Mesendoderm (in vitro differentiated cells): Measurements from ENCODE around the gene C17orf58.
A peak's percentile ranks its signal among the peaks of the same experiment; 100 is the strongest.
"Not testable (repeated sequence)": the region's sequence is repeated elsewhere in the genome, so short reads cannot be mapped to it uniquely, and the experiment has no call there.

ENCODE experiments used
- DNase-seq: peaks from one replicate; pipeline ENCODE4 v3.0.0; 2013
- H2AK5ac ChIP-seq: 2 replicates; pipeline ENCODE4 v1.6.1; 2013; ENCODE audit warnings: low read length, inconsistent platforms
- H2BK120ac ChIP-seq: 2 replicates; pipeline ENCODE4 v1.6.1; 2013; ENCODE audit warnings: low read depth, mild to moderate bottlenecking, low read length, moderate library complexity, mixed read lengths
- H2BK15ac ChIP-seq: replicated peaks from 2 replicates; pipeline ENCODE4 v1.6.1; 2013; ENCODE audit warnings: low read depth, mild to moderate bottlenecking, moderate library complexity
- H2BK5ac ChIP-seq: 2 replicates; pipeline ENCODE4 v1.6.1; 2013; ENCODE audit warnings: low read length, inconsistent platforms
- H3K18ac ChIP-seq: 2 replicates; pipeline ENCODE4 v1.6.1; 2013; ENCODE audit warnings: mild to moderate bottlenecking, low read length, mixed read lengths
- H3K23ac ChIP-seq: one replicate; pipeline ENCODE4 v1.6.1; 2013; ENCODE audit warnings: low read length
- H3K27ac ChIP-seq: 2 replicates; pipeline ENCODE4 v1.5.1; 2013; ENCODE audit warnings: low read depth, mild to moderate bottlenecking, inconsistent platforms, low read length, moderate library complexity
- H3K27me3 ChIP-seq: 2 replicates; pipeline ENCODE4 v1.6.1; 2013; ENCODE audit warnings: low read length, control low read depth, mild to moderate bottlenecking, inconsistent platforms; ENCODE audit not compliant: insufficient read depth, poor library complexity
- H3K36me3 ChIP-seq: 2 replicates; pipeline ENCODE4 v1.6.1; 2013; ENCODE audit warnings: low read length, inconsistent platforms; ENCODE audit not compliant: control insufficient read depth, insufficient read depth
- H3K4ac ChIP-seq: one replicate; pipeline ENCODE4 v1.6.1; 2013; ENCODE audit warnings: low read depth, mild to moderate bottlenecking, low read length, moderate library complexity
- H3K4me1 ChIP-seq: 2 replicates; pipeline ENCODE4 v1.6.1; 2013; ENCODE audit warnings: low read depth, low read length, inconsistent platforms; ENCODE audit not compliant: control insufficient read depth
- H3K4me2 ChIP-seq: 2 replicates; pipeline ENCODE4 v1.6.1; 2013; ENCODE audit warnings: low read length
- H3K4me3 ChIP-seq: 2 replicates; pipeline ENCODE4 v1.5.1; 2013; ENCODE audit warnings: mild to moderate bottlenecking, low read length
- H3K56ac ChIP-seq: one replicate; pipeline ENCODE4 v1.6.1; 2013; ENCODE audit warnings: low read length
- H3K79me1 ChIP-seq: 2 replicates; pipeline ENCODE4 v1.6.1; 2013; ENCODE audit warnings: low read length, inconsistent platforms
- H3K79me2 ChIP-seq: 2 replicates; pipeline ENCODE4 v1.6.1; 2013; ENCODE audit warnings: mild to moderate bottlenecking, low read length; ENCODE audit not compliant: control insufficient read depth, insufficient read depth
- H3K9ac ChIP-seq: 2 replicates; pipeline ENCODE4 v1.6.1; 2013; ENCODE audit warnings: low read length, inconsistent platforms
- H4K5ac ChIP-seq: one replicate; pipeline ENCODE4 v1.6.1; 2013; ENCODE audit warnings: low read length
- H4K8ac ChIP-seq: one replicate; pipeline ENCODE4 v1.6.1; 2013; ENCODE audit warnings: low read depth, mild to moderate bottlenecking, control low read depth, low read length, moderate library complexity
- WGBS: extraction: QIAGEN DNeasy Blood & Tissue Kit; methylation state at CpG from one replicate; pipeline ENCODE4 v1.1.7; 2013; ENCODE audit warnings: low lambda C conversion rate, missing lambda C conversion rate; ENCODE audit not compliant: insufficient coverage; ENCODE audit errors: extremely low coverage; 5-methylcytosine and 5-hydroxymethylcytosine counted together

Gene C17orf58

DNA sequence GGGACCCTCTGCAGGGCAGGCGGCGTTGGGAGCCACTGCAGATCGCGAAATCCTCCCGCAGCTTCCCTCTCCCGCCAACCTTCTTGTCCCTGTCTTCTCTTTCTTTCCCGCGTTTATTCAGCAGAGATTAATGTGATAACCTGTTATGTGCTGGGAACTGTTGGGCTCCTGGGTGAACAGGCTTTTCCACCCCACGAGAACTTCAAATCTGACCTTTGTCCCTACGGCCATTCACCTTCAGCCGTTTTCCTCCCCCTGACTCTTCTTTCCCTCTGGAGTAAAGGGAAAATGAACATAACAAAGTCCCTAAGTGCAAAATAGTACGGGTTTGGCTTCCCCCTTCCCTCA lies 24.1 kb upstream of the C17orf58 start:
- Histone ChIP-seq H3K27ac (peak overlapping the region; percentile 58), H3K4ac (peak overlapping the region; percentile 65), H2BK15ac (no peak overlapping the region), H4K5ac (peak overlapping the region; percentile 5), H3K18ac (peak overlapping the region; percentile 89), H3K79me2 (no peaks in the 10 kb centered on the region), H3K23ac (no peak overlapping the region), H4K8ac (peak overlapping the region; percentile 94), H3K9ac (peak overlapping the region; percentile 85), H3K27me3 (no peaks in the 10 kb centered on the region), H3K36me3 (no peaks in the 10 kb centered on the region), H3K4me3 (peak overlapping the region; percentile 41), H3K56ac (peak overlapping the region; percentile 91), H2BK5ac (no peak overlapping the region), H3K79me1 (no peaks in the 10 kb centered on the region), H3K4me1 (no peaks in the 10 kb centered on the region), H3K4me2 (peak overlapping the region; percentile 98), H2BK120ac (no peak overlapping the region), H2AK5ac (no peak overlapping the region)
- WGBS, result no CpG with 5 or more reads among the region's 12 CpGs
- DNase-seq, result no peak

DNA sequence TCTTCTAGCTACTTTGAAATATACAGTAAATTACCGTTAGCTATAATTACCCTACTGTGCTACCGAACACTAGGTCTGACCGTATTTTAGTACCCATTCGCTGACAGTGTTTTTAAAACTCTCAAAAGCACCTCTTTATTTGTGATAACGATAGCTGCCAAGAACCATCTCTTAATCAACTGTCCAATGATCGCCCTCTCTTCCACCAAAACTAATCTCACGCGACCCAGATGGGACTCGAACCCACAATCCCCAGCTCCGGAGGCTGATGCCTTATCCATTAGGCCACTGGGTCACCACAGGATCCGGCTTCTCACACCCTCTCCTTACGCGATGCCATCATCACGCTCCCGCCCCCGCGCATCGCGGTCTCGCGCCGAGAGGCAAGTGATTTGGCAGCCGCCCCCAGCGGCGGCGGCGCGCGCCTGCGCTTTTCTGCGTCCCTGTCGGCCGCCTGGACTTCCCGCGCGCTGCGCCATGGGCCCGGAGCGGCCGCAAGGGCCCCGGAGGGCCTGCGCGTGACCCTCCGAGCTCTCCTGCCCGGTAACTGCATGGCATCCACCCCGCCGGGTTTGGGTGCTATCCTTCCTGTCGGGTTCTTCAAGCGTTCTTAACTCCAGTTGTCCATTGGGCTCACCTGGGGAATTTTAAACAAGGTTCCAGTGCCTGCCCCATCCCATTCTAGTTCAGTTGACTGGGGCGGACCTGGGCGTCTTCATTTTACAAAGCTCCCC lies 23.6 kb upstream of the C17orf58 start:
- Histone ChIP-seq H4K8ac (peak overlapping the region; percentile 94), H3K23ac (no peak overlapping the region), H3K9ac (peak overlapping the region; percentile 85), H2BK5ac (no peak overlapping the region), H3K18ac (peak overlapping the region; percentile 89), H3K4me1 (no peaks in the 10 kb centered on the region), H3K56ac (peak overlapping the region; percentile 91), H3K79me1 (no peaks in the 10 kb centered on the region), H4K5ac (no peak overlapping the region), H3K4ac (peak overlapping the region; percentile 65), H3K4me3 (peak overlapping the region; percentile 41), H3K79me2 (no peaks in the 10 kb centered on the region), H2BK120ac (no peak overlapping the region), H3K27ac (peak overlapping the region; percentile 58), H3K36me3 (no peaks in the 10 kb centered on the region), H2AK5ac (no peak overlapping the region), H3K27me3 (no peaks in the 10 kb centered on the region), H3K4me2 (peak overlapping the region; percentile 98), H2BK15ac (no peak overlapping the region)
- WGBS, result no CpG with 5 or more reads among the region's 51 CpGs
- DNase-seq, result peak; percentile 96

DNA sequence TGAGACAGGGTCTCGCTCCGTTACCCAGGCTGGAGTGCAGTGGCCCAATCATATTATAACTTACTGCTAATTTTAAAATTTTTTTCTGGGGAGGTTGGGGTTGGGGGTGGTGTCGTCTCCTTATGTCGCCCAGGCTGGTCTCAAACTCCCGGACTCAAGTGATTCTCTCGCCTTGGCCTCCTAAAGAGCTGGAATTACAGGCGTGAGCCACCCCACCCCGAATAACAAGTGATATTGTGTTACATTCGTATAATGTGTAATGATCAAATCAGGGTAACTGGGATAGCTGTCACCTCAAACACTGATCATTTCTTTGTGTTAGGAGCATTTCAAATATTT lies 23.0 kb upstream of the C17orf58 start:
- no CpG with 5 or more reads among the region's 9 CpGs for WGBS
- H3K4me3 ChIP-seq, result no peak overlapping the region
- no peaks in the 10 kb centered on the region for H3K79me1 ChIP-seq

DNA sequence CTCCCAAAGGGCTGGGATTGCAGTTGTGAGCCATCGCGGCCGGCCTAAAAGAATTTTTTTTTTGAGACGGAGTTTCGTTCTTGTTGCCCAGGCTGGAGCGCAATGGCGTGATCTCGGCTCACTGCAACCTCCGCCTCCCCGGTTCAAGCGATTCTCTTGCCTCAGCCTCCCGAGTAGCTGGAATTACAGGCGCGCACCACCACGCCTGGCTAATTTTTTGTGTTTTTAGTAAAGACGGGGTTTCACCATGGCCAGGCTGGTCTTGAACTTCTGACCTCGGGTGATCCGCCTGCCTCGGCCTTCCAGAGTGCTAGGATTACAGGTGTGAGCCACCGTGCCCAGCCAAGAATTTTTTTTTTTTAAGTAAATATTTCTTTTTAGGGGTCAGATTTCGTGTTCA lies 22.2 kb upstream of the C17orf58 start:
- not testable (repeated sequence) for H3K27ac ChIP-seq, H3K18ac ChIP-seq, H3K36me3 ChIP-seq, H3K23ac ChIP-seq, H4K8ac ChIP-seq, H3K4me1 ChIP-seq, H3K56ac ChIP-seq, H3K27me3 ChIP-seq, H2BK15ac ChIP-seq, H2BK120ac ChIP-seq, H3K4ac ChIP-seq, DNase-seq, H3K4me2 ChIP-seq, H2BK5ac ChIP-seq, H3K79me2 ChIP-seq, H3K9ac ChIP-seq, H2AK5ac ChIP-seq, H3K4me3 ChIP-seq, H4K5ac ChIP-seq, H3K79me1 ChIP-seq
- no CpG with 5 or more reads among the region's 21 CpGs for WGBS

More for the DNA sequence above, 23.0 kb upstream of the C17orf58 start:
- Histone ChIP-seq H2BK120ac (no peak overlapping the region), H2BK5ac (no peak overlapping the region), H3K4me1 (no peaks in the 10 kb centered on the region), H3K36me3 (no peaks in the 10 kb centered on the region), H4K5ac (no peak overlapping the region), H3K4ac (no peak overlapping the region), H3K27ac (no peak overlapping the region), H2BK15ac (no peak overlapping the region), H3K9ac (no peak overlapping the region), H3K18ac (no peak overlapping the region), H2AK5ac (no peak overlapping the region), H3K79me2 (no peaks in the 10 kb centered on the region), H3K23ac (no peak overlapping the region), H3K56ac (no peak overlapping the region), H3K4me2 (no peak overlapping the region), H3K27me3 (no peaks in the 10 kb centered on the region), H4K8ac (no peak overlapping the region)
- DNase-seq, result no peak

DNA sequence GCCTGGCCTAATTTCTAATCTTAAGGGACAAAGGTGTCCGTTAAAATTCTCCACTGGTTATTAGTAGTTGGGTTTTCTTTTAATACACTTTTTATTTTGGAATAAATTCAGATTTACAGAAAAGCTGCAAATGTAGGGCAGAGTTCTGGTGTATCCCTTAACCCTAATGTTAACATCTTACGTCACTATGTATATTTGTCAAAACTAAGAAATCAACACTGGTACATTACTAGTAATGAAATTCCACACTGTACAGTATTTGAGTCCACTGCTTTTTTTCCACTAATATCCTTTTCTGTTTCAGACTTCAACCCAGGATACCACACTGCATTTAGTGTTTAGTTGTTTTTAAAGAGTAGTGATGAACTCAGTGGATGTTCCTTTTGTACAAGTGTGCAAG lies 20.6 kb upstream of the C17orf58 start:
- no CpG with 5 or more reads among the region's 2 CpGs for WGBS
- no peak overlapping the region for H3K4me3 ChIP-seq
- H3K9ac ChIP-seq, result no peak overlapping the region
- no peak overlapping the region for H4K8ac ChIP-seq
- H3K18ac ChIP-seq, result no peak overlapping the region
- H3K27ac ChIP-seq, result no peak overlapping the region
- no peaks in the 10 kb centered on the region for H3K36me3 ChIP-seq
- H3K56ac ChIP-seq, result no peak overlapping the region
- no peak overlapping the region for H2BK15ac ChIP-seq
- H3K4me1 ChIP-seq, result no peaks in the 10 kb centered on the region
- H3K79me1 ChIP-seq, result no peaks in the 10 kb centered on the region
- no peak overlapping the region for H2AK5ac ChIP-seq
- no peaks in the 10 kb centered on the region for H3K27me3 ChIP-seq
- no peaks in the 10 kb centered on the region for H3K79me2 ChIP-seq
- H2BK5ac ChIP-seq, result no peak overlapping the region
- no peak overlapping the region for H3K4me2 ChIP-seq
- no peak overlapping the region for H3K23ac ChIP-seq
- H2BK120ac ChIP-seq, result no peak overlapping the region
- DNase-seq, result no peak
- H4K5ac ChIP-seq, result no peak overlapping the region
- H3K4ac ChIP-seq, result no peak overlapping the region
